H1 (cell line): ENCODE results near the gene CDON. TPM values are rescaled to one million over a fixed set of nuclear protein-coding genes. Genes with fewer than 3 reads are reported as not detected.

Experiments used
- CTCF ChIA-PET: fragments of 300-600 bp; sonication (Branson Sonifier 250); formaldehyde crosslinking; loops from one replicate; lab custom pipeline; 2021; ENCODE audit not compliant: partially characterized antibody; lab: Charles Lee
- POLR2A ChIA-PET: fragments of 300-600 bp; sonication (Branson Sonifier 250); formaldehyde crosslinking; loops from one replicate; lab custom pipeline; 2021; ENCODE audit warnings: inconsistent platforms; ENCODE audit not compliant: partially characterized antibody; lab: Charles Lee
- DNase-seq, 2 experiments: peaks; one replicate each; pipeline versions ENCODE4 v3.0.0 to v3.0.0-alpha.2; 2010 to 2022; ENCODE audit warnings: low spot score in 2 of 2, low read depth in 1 of 2, mixed read lengths in 1 of 2
- FAIRE-seq: peaks from 2 replicates; lab custom pipeline; 2011; peaks lifted over from hg19 to GRCh38; lab: Jason Lieb, UNC
- H2AFZ ChIP-seq: 2 replicates; pipeline ENCODE4 v1.8.1; 2012; ENCODE audit warnings: low read length, inconsistent platforms
- H2AK5ac ChIP-seq: 2 replicates; pipeline ENCODE4 v1.6.1; 2013; ENCODE audit warnings: low read depth, low read length
- H2BK120ac ChIP-seq: replicated peaks from 2 replicates; pipeline ENCODE3; 2013; ENCODE audit warnings: low read depth, low read length, inconsistent platforms
- H2BK12ac ChIP-seq: 2 replicates; pipeline ENCODE4 v1.6.1; 2013; ENCODE audit warnings: low read depth, low read length
- H2BK15ac ChIP-seq: 2 replicates; pipeline ENCODE4 v1.6.1; 2013; ENCODE audit warnings: low read length
- H2BK20ac ChIP-seq: 2 replicates; pipeline ENCODE4 v1.6.1; 2013; ENCODE audit warnings: low read length
- H2BK5ac ChIP-seq: 2 replicates; pipeline ENCODE4 v1.6.1; 2013; ENCODE audit warnings: low read depth, low read length
- H3K14ac ChIP-seq: 2 replicates; pipeline ENCODE4 v1.6.1; 2013; ENCODE audit warnings: inconsistent platforms; ENCODE audit not compliant: insufficient read length
- H3K18ac ChIP-seq: 2 replicates; pipeline ENCODE4 v1.6.1; 2013; ENCODE audit warnings: low read length; ENCODE audit errors: extremely low read depth
- H3K23ac ChIP-seq: 2 replicates; pipeline ENCODE4 v1.6.1; 2013; ENCODE audit warnings: inconsistent platforms; ENCODE audit not compliant: insufficient read length
- H3K23me2 ChIP-seq: 2 replicates; pipeline ENCODE4 v1.6.1; 2013; ENCODE audit warnings: low read depth, low read length
- H3K27ac ChIP-seq: 2 replicates; pipeline ENCODE4 v1.6.1; 2011; ENCODE audit warnings: low read depth, low read length, inconsistent platforms
- H3K27me3 ChIP-seq, 4 experiments: replicated peaks in 1 of 4; 1 replicate in 1 of 4; 2 replicates in 3 of 4; pipeline versions ENCODE4 v1.6.1 to v1.8.1; 2011 to 2013; ENCODE audit warnings: low read length in 3 of 4, mild to moderate bottlenecking in 3 of 4, inconsistent platforms in 2 of 4, mixed read lengths in 2 of 4, moderate library complexity in 1 of 4; ENCODE audit not compliant: control insufficient read depth in 3 of 4, insufficient read depth in 3 of 4; ENCODE audit errors: extremely low read depth in 1 of 4
- H3K36me3 ChIP-seq, 4 experiments: 2 replicates each; pipeline versions ENCODE4 v1.6.1 to v1.8.1; 2011 to 2013; ENCODE audit warnings: mild to moderate bottlenecking in 4 of 4, low read length in 3 of 4, moderate library complexity in 2 of 4, control low read depth in 1 of 4, inconsistent platforms in 1 of 4; ENCODE audit not compliant: insufficient read depth in 4 of 4, control insufficient read depth in 2 of 4
- H3K4ac ChIP-seq: replicated peaks from 2 replicates; pipeline ENCODE3; 2013; ENCODE audit warnings: low read length, low read depth, mixed read lengths, inconsistent platforms; ENCODE audit not compliant: insufficient read length
- H3K4me1 ChIP-seq, 4 experiments: replicated peaks in 1 of 4; 1 replicate in 1 of 4; 2 replicates in 3 of 4; pipeline versions ENCODE4 v1.6.1 to v1.8.1; 2011 to 2013; ENCODE audit warnings: low read length in 3 of 4, inconsistent platforms in 2 of 4, mixed read lengths in 1 of 4; ENCODE audit not compliant: insufficient read depth in 4 of 4, control insufficient read depth in 3 of 4
- H3K4me2 ChIP-seq, 2 experiments: 2 replicates each; pipeline versions ENCODE4 v1.6.1 to v1.8.1; 2011 to 2013; ENCODE audit warnings: low read depth in 2 of 2, low read length in 2 of 2, control low read depth in 1 of 2, inconsistent platforms in 1 of 2, mild to moderate bottlenecking in 1 of 2; ENCODE audit not compliant: insufficient read depth in 1 of 2
- H3K4me3 ChIP-seq, 4 experiments: fragments of 200-600, 300-600 bp in 1 of 4; sonication (generic), shearing (Covaris generic), sonication (Bioruptor Twin) in 1 of 4; 2 replicates each; pipeline versions ENCODE4 v1.5.1 to v1.8.1; 2011 to 2016; ENCODE audit warnings: low read length in 4 of 4, low read depth in 3 of 4, control low read depth in 2 of 4, inconsistent platforms in 2 of 4, mild to moderate bottlenecking in 2 of 4, mixed read lengths in 1 of 4, moderate library complexity in 1 of 4; ENCODE audit not compliant: insufficient read depth in 2 of 4; ENCODE audit errors: extremely low read depth in 1 of 4
- H3K56ac ChIP-seq: replicated peaks from 2 replicates; pipeline ENCODE3; 2013; ENCODE audit warnings: low read depth, mild to moderate bottlenecking, mixed read lengths, low read length, inconsistent platforms; ENCODE audit not compliant: insufficient read length
- H3K79me1 ChIP-seq: 2 replicates; pipeline ENCODE4 v1.6.1; 2013; ENCODE audit warnings: low read depth, low read length, control low read depth
- H3K79me2 ChIP-seq, 2 experiments: 2 replicates each; pipeline versions ENCODE4 v1.6.1 to v1.8.1; 2012 to 2013; ENCODE audit warnings: low read length in 2 of 2, mild to moderate bottlenecking in 2 of 2, inconsistent platforms in 1 of 2; ENCODE audit not compliant: insufficient read depth in 2 of 2, control insufficient read depth in 1 of 2
- H3K9ac ChIP-seq, 4 experiments: replicated peaks in 1 of 4; 1 replicate in 1 of 4; 2 replicates in 3 of 4; pipeline versions ENCODE4 v1.6.1 to v1.8.1; 2011 to 2013; ENCODE audit warnings: low read depth in 3 of 4, low read length in 3 of 4, control low read depth in 2 of 4, mild to moderate bottlenecking in 2 of 4, moderate library complexity in 2 of 4, inconsistent platforms in 1 of 4; ENCODE audit errors: extremely low read depth in 1 of 4
- H3K9me3 ChIP-seq, 2 experiments: 2 replicates each; pipeline versions ENCODE4 v1.6.1 to v1.8.1; 2012 to 2013; ENCODE audit warnings: mild to moderate bottlenecking in 2 of 2, moderate library complexity in 2 of 2, control low read depth in 1 of 2, inconsistent platforms in 1 of 2, low read depth in 1 of 2, low read length in 1 of 2, mixed read lengths in 1 of 2; ENCODE audit not compliant: insufficient read depth in 2 of 2
- H4K20me1 ChIP-seq, 2 experiments: replicated peaks in 1 of 2; 2 replicates each; pipeline versions ENCODE3 to v1.8.1; 2011 to 2013; ENCODE audit warnings: inconsistent platforms in 2 of 2, low read length in 2 of 2, mild to moderate bottlenecking in 1 of 2; ENCODE audit not compliant: insufficient read depth in 2 of 2, control insufficient read depth in 1 of 2
- H4K5ac ChIP-seq: 2 replicates; pipeline ENCODE4 v1.6.1; 2013; ENCODE audit warnings: low read length, low read depth, mixed read lengths, inconsistent platforms; ENCODE audit not compliant: insufficient read length
- H4K8ac ChIP-seq: 2 replicates; pipeline ENCODE4 v1.8.0; 2013; ENCODE audit warnings: mild to moderate bottlenecking, moderate library complexity, low read length, inconsistent platforms; ENCODE audit not compliant: insufficient read depth; ENCODE audit errors: extremely low read depth
- H4K91ac ChIP-seq: replicated peaks from 2 replicates; pipeline ENCODE3; 2013; ENCODE audit warnings: low read length, mixed read lengths, inconsistent platforms; ENCODE audit not compliant: insufficient read length
- JUND ChIP-seq: IDR thresholded peaks from 2 replicates; pipeline ENCODE4 v1.6.1; 2011; ENCODE audit warnings: mild to moderate bottlenecking, improper control_type of control experiment, low read length
- TAF1 ChIP-seq: IDR thresholded peaks from 2 replicates; pipeline ENCODE4 v1.6.1; 2011; ENCODE audit warnings: mild to moderate bottlenecking, low read depth, low read length
- WGBS, 2 experiments: shearing (Covaris generic) in 1 of 2; methylation state at CpG; one replicate each; pipeline versions ENCODE4 v1.1.6 to v1.1.7; 2013 to 2015; ENCODE audit warnings: low lambda C conversion rate in 2 of 2, mixed read lengths in 2 of 2, inconsistent platforms in 1 of 2, low coverage in 1 of 2, missing lambda C conversion rate in 1 of 2; ENCODE audit not compliant: insufficient replicate concordance in 2 of 2, insufficient coverage in 1 of 2, insufficient read length in 1 of 2; ENCODE audit errors: extremely low coverage in 1 of 2, missing lambda C conversion rate in 1 of 2; 5-methylcytosine and 5-hydroxymethylcytosine counted together
- polyA plus RNA-seq, 7 experiments: library from polyadenylated mRNA; depleted of rRNA in 3 of 7; stranded (reverse) in 5 of 7; unstranded in 2 of 7; fragments of >200 nt in 5 of 7; fragments of 200-250 nt in 2 of 7; gene quantifications; 1 replicate in 5 of 7; 2 replicates in 1 of 7; 4 replicates in 1 of 7; pipeline versions ENCODE4 v1.2.1 to v1.2.3, GENCODE V29; 2011 to 2013; ENCODE audit warnings: missing spikeins in 2 of 7, mixed read lengths in 2 of 7
- total RNA-seq: library from RNA; stranded (reverse); fragmentation: NEBNext Ultra II Directional; extraction: Animal tissue kit (Norgen Biotek cat#: 25700); gene quantifications from 2 replicates; pipeline ENCODE4 v1.2.1, GENCODE V29; 2021

The CDON gene
- total and polyA plus RNA-seq, 2 of the 8 experiments (the other 6 are each of a cell fraction or from before 2014, with no cell fraction given), result 11.0 to 32.5 TPM

DNA sequence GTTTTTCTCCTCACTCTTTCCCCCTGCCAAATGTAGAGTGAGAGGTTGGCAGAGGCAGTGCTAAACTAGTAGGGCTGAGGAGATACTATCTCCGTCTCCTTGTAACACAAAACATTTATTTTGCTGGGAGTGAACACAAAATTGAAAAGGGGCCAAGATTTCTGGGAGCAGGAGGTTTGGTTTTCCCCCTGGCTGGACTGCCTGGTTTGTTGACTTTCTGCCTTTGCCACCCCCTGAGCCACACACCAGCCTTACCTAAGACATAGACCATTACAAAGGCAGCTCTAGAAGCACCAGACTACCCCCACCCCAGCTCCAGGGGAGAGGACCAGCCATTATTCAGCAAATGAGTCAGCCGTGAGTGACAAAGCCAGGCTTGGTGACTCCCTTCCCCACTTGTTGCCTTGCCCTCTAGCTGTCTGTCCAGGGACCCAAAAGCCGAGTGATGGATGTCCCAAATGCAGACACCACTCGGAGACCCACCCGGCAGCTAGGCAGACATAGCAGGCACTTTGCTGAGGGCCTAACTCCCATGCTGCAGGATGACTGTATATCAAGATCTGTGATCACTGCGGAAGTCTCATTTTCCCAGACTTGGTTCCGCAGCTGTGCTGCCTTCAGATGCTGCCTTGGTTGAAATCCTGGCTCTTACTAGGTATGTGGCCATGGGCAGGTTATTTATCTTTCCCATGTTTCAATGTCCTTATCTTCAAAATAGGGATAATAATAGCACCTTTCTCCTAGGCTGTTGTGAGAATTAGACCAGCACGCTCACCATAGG, 17.7 kb upstream of the CDON start:
- POLR2A ChIA-PET, result interaction anchor here (1.0 to 1.2 kb wide), 3 partner anchors 9 to 139 kb away, joined by 3 to 4 read pairs (median 3); partner anchors contain the start of gene CDON
- H3K56ac ChIP-seq, result no peak overlapping the region
- TF ChIP-seq TAF1 (no peak), JUND (peak; percentile 5; the same call in 1 of the 2 replicates)
- TF ChIP-seq, all 59 proteins: peak for 1
- no peaks in the 10 kb centered on the region; a peak in 1 of 7 replicates for H3K27me3 ChIP-seq
- H3K4me2 ChIP-seq, result peak overlapping the region; percentile 26 to 52; a peak in 3 of 4 replicates
- H3K9ac ChIP-seq, result no peak overlapping the region
- peaks cover 29 to 43% (median 34%) of the 10 kb centered on the region in 4 experiments for H3K4me1 ChIP-seq
- peak overlapping the region; percentile 23 for H2AFZ ChIP-seq
- H3K9me3 ChIP-seq, result no peaks in the 10 kb centered on the region
- peak overlapping the region; percentile 41; the same call in 1 of the 2 replicates for H2AK5ac ChIP-seq
- no peaks in the 10 kb centered on the region for H3K79me2 ChIP-seq
- H3K4me3 ChIP-seq, result no peak overlapping the region; a peak in 1 of 8 replicates
- DNase-seq (no peak), FAIRE-seq (no peak)
- H2BK15ac ChIP-seq, result no peak overlapping the region
- H3K23me2 ChIP-seq, result no peaks in the 10 kb centered on the region
- WGBS, 2 experiments, result 74% methylated on average over 8 of the region's 8 CpGs; no CpG with 5 or more reads in 1 of the 2 experiments
- H3K27ac ChIP-seq, result no peak overlapping the region
- no peak overlapping the region for H4K8ac ChIP-seq
- no peaks in the 10 kb centered on the region for H3K79me1 ChIP-seq
- H4K5ac ChIP-seq, result peak overlapping the region; percentile 31
- H3K4ac ChIP-seq, result no peak overlapping the region
- CTCF ChIA-PET, result interaction anchor here (0.8 to 2.6 kb wide), 18 partner anchors 9 to 161 kb away, joined by 3 to 9 read pairs (median 5); no protein-coding TSS in a partner anchor
- no peak overlapping the region for H3K23ac ChIP-seq
- H4K20me1 ChIP-seq, result no peaks in the 10 kb centered on the region
- no peak overlapping the region for H3K14ac ChIP-seq
- peak overlapping the region; percentile 49; the same call in 1 of the 2 replicates for H2BK5ac ChIP-seq
- peak overlapping the region; percentile 4; the same call in 1 of the 2 replicates for H2BK20ac ChIP-seq
- no peaks in the 10 kb centered on the region for H3K36me3 ChIP-seq
- H2BK12ac ChIP-seq, result peak overlapping the region; percentile 97
- H4K91ac ChIP-seq, result peak overlapping the region; percentile 3
- H3K18ac ChIP-seq, result peak overlapping the region; percentile 27
- H2BK120ac ChIP-seq, result no peak overlapping the region
